Measurements from ENCODE around the gene ZNF275.
"Not testable (repeated sequence)": the region's sequence is repeated elsewhere in the genome, so short reads cannot be mapped to it uniquely, and the experiment has no call there.

Gene ZNF275, protein sequence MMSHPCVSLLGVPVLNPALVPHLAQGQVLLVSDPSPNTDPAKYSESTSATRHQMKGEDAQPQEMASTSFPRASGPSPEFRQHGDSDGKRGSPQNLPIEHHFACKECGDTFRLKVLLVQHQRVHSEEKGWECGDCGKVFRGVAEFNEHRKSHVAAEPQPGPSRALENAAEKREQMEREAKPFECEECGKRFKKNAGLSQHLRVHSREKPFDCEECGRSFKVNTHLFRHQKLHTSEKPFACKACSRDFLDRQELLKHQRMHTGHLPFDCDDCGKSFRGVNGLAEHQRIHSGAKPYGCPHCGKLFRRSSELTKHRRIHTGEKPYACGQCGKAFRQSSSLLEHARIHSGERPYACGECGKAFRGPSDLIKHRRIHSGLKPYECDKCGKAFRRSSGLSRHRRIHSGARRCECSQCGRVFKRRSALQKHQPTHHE

DNA sequence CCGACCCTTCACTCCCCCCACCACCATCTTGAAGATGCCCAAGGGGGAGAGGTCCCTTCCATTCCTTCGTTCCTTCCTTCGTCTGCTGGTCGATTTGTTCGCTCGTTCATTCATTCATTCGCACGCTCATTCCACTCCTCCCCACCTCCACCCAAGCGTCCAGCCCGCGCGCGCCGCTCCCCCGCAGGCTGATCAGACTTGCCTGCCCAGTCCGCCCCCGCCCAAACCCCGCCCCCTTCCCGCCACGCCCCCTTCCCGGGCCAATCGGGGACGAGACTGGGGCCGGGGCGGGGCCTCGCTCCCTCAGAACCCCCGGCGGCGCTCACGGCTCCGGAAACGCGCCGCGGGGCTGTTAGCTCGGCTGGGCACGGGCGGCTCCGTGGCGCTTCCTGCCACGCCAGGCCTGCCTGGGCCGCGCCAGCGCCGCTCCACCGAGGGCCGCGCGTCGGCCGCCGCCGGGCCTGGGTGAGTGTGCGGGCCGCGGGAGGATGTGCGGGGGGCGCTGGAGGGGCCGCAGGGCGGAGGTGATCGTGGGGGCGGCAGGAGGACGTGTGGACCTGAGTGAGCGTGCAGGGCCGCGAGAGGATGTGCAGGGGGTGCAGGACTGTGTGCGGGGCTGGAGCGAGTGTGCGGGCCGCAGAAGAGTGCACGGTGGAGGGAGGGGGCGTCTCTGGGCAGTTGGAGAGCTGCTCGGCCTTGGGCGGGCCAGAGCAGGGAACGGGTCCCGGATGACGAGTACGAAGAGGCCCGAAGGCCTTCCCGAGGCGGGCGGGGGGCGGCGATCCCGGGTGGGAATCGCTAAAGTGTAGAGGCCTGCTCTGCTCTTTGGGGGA lies at the start of gene ZNF275:
ZNF275 (plus strand) TSS at position 333 of the 833 bp plus-strand sequence. CDS start 2,527 bp downstream, outside the sequence.
- DNase-seq, result peak; percentile 84 to 91
- TF ChIP-seq GATA1 (IDR thresholded peaks at IDR 0.05; ENCODE audit: low read depth, low read length), result no peak
- peak; percentile 45 for TF ChIP-seq POLR2A (IDR thresholded peaks at IDR 0.05; ENCODE audit: low read length)

DNA sequence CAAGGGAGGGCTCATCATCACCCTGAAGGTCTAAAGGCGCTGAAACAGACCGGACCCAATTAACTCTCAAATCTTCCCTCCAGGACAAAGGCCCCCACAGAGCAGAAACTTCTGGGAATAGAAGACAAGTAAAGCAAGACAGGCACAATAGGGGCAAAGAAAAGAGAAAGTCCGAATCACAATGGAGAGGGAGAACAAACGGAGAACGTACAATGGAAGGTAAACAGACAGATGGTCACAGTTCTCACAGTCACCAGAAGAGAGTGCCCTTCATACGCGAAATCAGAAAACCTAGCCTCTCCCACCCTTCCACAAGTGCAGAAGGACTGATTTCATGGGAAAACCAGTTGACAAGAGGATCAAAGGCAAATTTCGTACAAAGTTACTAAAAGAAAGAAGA lies 48.3 kb upstream of the ZNF275 start:
- DNase-seq, result not testable (repeated sequence)

DNA sequence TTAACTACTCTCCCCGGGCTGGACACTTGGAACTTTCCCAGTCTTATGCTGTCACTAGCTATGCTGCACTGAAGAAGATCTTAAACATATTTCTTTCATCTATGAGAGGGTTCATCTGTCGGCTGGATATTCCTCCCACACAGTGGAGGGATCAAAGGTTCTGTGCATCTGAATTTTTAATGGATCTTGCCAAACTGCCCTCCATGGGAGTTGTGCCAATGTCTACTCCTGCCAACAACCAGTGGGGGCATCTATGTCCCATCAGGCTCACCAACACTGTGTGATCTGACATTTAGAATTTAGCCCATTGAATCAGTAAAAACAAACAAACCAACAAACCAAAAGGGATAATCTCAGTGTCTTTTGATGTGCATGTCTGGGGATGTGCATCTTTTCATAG lies 45.1 kb upstream of the ZNF275 start:
- DNase-seq, result not testable (repeated sequence)

DNA sequence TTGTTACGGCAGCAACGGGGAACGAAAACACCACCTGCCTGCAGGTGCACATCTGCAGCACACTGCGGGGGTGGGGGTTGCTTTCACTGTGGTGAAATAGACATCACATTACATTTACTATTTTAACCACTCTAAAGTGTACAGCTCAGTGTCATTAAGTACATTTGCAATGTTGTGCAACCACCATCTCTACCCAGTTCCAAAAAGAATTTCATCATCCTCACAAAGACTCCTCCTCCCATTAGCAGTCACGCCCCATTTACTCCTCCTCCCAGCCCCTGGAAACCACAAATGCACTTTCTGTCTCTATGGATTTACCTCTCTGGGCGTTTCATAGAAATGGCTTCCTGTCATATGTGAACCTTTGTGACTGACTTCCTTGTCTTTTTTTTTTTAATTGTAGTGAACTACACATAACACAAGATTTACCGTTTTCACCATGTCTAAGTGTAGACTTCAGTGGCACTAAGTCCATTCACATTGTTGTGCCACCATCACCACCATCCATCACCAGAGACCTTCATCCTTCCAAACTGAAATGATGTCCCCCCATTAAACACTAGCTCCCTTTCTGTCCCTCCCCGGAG lies 40.4 kb upstream of the ZNF275 start:
- not testable (repeated sequence) for DNase-seq

DNA sequence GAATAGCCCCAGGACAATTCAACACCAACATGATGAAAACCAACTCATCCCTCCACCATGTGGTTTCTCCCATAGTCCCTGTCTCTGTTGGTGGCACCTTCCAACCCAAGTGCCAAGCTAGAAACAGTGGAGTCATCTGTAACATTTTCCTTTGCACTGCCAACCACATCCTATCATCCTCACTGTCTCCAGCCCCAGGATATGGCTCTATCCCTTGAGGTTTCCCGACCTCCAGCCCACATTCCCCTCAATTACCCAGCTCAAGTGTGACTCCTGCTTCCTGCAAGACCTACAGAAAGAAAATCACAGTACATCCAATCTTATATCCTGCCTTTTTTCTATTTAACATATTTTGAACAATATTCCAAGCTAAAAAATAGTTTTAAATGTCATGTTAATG lies 36.6 kb upstream of the ZNF275 start:
- no peak for DNase-seq
- TF ChIP-seq POLR2A (IDR thresholded peaks at IDR 0.05; ENCODE audit: low read length) (no peak), GATA1 (IDR thresholded peaks at IDR 0.05; ENCODE audit: low read depth, low read length) (no peak)

DNA sequence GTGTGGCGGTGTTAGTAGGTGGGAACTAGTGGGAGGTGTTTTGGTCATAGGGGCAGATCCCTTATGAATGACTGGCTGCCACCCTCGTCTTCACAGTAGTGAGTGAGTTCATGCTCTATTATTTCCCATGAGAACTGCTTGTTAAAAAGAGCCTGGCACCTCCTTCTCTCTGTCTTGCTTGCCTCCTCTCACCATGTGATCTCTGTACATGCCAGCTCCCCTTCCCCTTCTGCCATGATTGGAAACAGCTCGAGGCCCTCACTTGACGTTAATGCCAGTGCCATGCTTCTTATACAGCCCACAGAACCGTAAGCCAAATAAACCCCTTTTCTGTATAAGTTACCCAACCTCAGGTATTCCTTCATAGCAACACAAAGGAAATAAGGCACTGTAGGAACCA lies 34.1 kb upstream of the ZNF275 start:
- no peak for DNase-seq
- TF ChIP-seq POLR2A (IDR thresholded peaks at IDR 0.05; ENCODE audit: low read length), result no peak
- TF ChIP-seq GATA1 (IDR thresholded peaks at IDR 0.05; ENCODE audit: low read depth, low read length), result no peak

DNA sequence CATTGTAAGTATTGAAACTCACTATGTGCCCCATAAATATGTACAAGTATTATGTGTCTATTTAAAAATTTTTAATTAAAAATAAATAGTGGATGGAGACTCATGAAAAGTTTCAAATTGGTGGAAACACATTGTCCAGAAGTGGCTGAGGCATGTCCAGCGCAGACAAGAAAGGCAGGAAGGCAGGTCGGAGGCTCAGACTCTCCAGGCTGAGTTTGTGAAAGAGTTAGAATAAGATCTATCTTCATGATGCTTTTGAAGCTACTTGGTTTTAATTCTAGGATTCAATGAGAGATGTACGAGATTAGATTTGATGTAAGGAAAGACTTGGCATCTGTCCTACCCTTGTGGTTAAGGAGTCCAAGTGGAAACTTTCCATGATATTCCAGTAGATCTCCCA lies 32.2 kb upstream of the ZNF275 start:
- no peak for DNase-seq
- TF ChIP-seq GATA1 (IDR thresholded peaks at IDR 0.05; ENCODE audit: low read depth, low read length), result no peak
- TF ChIP-seq POLR2A (IDR thresholded peaks at IDR 0.05; ENCODE audit: low read length), result no peak

DNA sequence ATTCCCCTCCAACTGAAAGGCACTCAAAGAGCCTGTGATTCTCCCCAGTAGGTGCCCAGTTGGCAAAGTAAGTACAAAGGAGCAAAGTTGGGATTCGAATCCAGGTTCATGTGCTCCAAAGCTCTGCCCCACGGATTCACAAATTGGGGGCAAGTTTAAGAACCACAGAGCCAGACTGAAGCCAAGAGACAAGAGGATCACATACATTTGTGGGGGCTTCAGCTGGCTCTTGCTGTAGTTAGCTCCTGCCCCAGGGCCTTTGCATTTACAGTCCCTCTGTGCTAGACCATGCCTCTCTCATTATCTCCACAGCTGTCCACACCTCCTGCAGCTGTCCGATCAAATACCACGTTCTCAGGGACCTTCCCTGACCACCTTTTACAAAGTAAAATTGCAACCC lies 31.2 kb upstream of the ZNF275 start:
- TF ChIP-seq POLR2A (IDR thresholded peaks at IDR 0.05; ENCODE audit: low read length) (no peak), GATA1 (IDR thresholded peaks at IDR 0.05; ENCODE audit: low read depth, low read length) (no peak)

DNA sequence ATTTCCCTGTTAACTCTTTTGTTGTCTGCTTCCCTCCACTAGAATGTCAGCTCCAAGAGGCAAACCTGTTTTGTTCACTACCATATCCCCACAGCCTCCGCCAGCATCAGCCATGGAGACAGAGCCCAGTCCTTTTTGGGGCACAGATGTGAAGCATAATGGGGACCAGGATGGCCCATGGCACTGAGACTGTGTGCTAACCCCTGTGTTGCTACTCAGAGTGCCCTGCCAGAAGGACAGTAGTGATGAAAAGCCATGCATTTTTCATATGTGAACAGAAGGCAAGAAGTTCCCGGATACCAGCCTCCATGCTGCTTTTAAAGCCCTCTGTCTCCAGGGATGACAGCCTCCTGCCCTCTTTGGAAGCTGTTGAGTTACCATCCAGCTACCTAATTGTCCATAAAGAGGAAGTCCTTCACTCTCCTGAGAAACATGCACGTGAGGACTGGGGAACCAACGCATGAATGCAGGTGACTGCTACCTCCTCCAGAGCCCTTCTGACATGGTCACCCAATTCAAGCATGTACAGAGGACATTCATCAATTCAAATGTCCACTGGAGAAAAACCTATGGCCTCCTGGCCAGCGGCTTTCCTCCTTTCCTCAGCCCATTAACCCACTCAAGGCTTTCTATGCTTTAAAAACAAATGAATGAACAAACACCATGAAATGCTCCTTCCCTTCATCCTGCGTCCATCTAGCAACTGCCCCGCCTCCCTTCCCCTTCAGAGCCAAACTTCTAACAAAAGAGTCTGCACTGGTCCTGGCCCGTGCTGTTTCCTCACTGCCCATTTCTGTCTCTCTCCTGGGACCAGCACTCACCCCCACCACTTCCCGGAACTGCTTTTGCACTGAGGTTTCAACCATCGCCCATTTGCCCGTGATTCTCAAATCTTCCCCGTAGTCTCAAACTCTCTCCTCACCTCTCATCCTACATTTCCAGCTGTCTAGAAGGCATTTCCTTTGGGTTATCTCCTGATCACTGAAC lies 30.4 kb upstream of the ZNF275 start:
- DNase-seq, result no peak
- no peak for TF ChIP-seq POLR2A (IDR thresholded peaks at IDR 0.05; ENCODE audit: low read length)
- TF ChIP-seq GATA1 (IDR thresholded peaks at IDR 0.05; ENCODE audit: low read depth, low read length), result no peak

More for the DNA sequence above, 31.2 kb upstream of the ZNF275 start:
- no peak for DNase-seq

DNA sequence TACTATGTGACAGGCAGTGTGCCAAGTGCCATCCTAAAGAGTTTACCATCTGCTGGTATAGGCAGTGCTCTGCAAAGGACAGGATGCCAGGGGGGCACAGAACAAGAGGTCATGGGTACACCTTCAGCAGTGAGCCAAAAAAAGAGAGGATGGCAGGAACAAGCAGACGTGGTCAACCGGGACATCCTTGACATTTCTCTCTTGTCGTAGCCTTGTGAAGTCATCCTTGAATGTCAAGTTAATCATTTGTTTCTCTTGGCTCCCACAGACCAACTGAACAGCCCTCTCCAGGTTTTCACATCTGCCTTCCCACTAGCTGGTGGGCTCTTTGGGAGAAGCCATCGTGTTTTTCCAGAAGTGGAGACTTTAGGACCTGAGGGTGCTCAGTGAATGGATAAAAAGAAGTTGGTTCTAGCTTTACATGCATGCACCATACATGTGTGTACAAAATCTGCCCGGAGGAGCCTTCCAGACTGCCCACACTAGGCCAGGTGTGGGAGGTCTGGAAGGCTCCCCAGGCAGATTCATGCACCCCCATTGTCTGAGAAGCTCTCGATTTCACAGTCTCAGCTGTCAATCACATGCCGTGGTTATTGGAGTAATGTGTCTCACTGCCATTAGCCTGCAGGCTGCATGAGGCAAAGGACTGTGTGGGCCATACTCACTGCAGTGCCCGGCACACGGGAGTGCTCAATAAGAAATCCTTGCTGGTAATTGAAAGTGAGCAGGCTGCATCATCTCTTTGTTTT lies 28.8 kb upstream of the ZNF275 start:
- no peak for DNase-seq
- no peak for TF ChIP-seq POLR2A (IDR thresholded peaks at IDR 0.05; ENCODE audit: low read length)
- TF ChIP-seq GATA1 (IDR thresholded peaks at IDR 0.05; ENCODE audit: low read depth, low read length), result no peak

DNA sequence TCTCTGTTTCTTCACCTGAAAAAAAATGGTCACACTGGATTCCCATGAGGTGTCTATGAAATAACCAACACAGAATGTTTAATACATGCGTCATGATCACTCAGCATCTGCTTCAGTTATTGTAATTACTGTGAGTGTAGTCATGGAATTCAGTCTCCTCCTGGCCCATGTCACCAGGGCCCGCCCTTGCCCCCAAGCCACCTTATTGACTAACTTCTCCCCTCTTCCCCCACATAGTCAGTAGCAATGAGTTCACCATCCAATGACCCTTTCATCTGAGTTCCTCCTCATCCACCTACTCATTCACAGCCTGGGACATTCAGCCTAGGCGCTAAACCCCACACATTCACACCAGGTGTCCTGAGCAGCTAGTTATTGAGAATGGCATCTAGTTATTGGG lies 28.0 kb upstream of the ZNF275 start:
- TF ChIP-seq POLR2A (IDR thresholded peaks at IDR 0.05; ENCODE audit: low read length) (no peak), GATA1 (IDR thresholded peaks at IDR 0.05; ENCODE audit: low read depth, low read length) (no peak)
- no peak for DNase-seq

DNA sequence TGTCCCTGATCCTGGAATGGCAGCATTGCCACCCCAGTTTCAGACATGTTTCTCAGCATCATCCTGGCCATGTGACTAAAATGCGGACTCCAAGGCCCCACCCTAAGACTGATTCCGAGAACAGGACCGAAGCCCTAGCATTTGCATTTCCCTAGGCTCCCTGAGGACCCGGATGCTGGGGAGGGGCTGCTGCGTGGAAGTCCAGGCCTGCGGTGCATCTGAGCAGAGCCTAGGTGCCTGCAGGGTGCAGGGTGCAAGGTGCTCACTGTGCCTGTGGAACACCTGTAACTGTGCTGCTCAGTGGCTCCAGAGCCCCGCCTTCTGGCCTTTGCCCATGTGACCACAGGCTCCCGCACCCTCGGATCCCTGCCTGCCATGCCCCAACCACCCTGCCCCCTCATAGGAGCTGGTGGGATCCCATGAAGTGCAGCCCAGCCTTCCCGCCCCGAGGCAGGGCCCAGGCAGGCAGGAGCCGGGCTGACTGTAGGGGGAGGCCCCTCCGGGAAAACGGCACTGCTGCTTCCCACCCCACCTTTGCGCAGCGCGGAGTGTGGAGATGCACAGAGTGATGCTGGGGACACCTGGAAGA lies 27.3 kb upstream of the ZNF275 start:
- TF ChIP-seq GATA1 (IDR thresholded peaks at IDR 0.05; ENCODE audit: low read depth, low read length) (no peak), POLR2A (IDR thresholded peaks at IDR 0.05; ENCODE audit: low read length) (no peak)
- no peak for DNase-seq

Data from erythroblast (primary cell).